Astrocyte (in vitro differentiated cells and primary cell): ENCODE measurements around the gene SPOCK2. TPM values are rescaled to one million over a fixed set of nuclear protein-coding genes. Genes with fewer than 3 reads are reported as not detected.

Experiments used
- DNase-seq: peaks from one replicate; pipeline ENCODE4 v3.0.0-alpha.2; 2010; ENCODE audit warnings: low read depth
- FAIRE-seq: peaks from 2 replicates; lab custom pipeline; 2011; peaks lifted over from hg19 to GRCh38; lab: Jason Lieb, UNC
- H2AFZ ChIP-seq: 2 replicates; pipeline ENCODE4 v1.6.0; 2012; ENCODE audit warnings: low read depth, low read length, inconsistent platforms
- H3K27ac ChIP-seq: 2 replicates; pipeline ENCODE4 v1.5.1; 2011; ENCODE audit warnings: low read depth, low read length, inconsistent platforms
- H3K27me3 ChIP-seq: 2 replicates; pipeline ENCODE4 v1.6.0; 2011; ENCODE audit warnings: low read length, inconsistent platforms; ENCODE audit not compliant: insufficient read depth
- H3K36me3 ChIP-seq: 2 replicates; pipeline ENCODE4 v1.5.1; 2011; ENCODE audit warnings: low read length, inconsistent platforms; ENCODE audit not compliant: insufficient read depth
- H3K4me1 ChIP-seq: 2 replicates; pipeline ENCODE4 v1.5.1; 2011; ENCODE audit warnings: low read length, inconsistent platforms; ENCODE audit not compliant: insufficient read depth
- H3K4me2 ChIP-seq: 2 replicates; pipeline ENCODE4 v1.6.0; 2012; ENCODE audit warnings: low read length, inconsistent platforms
- H3K4me3 ChIP-seq: 2 replicates; pipeline ENCODE4 v1.5.1; 2011; ENCODE audit warnings: low read depth, mild to moderate bottlenecking, low read length, inconsistent platforms; ENCODE audit not compliant: insufficient read depth
- H3K79me2 ChIP-seq: 2 replicates; pipeline ENCODE4 v1.6.0; 2012; ENCODE audit warnings: mild to moderate bottlenecking, low read length, inconsistent platforms; ENCODE audit not compliant: insufficient read depth
- H3K9ac ChIP-seq: 2 replicates; pipeline ENCODE4 v1.6.0; 2012; ENCODE audit warnings: mild to moderate bottlenecking, low read length, inconsistent platforms
- H3K9me3 ChIP-seq: 2 replicates; pipeline ENCODE4 v1.5.1; 2012; ENCODE audit warnings: low read depth, mild to moderate bottlenecking, low read length, inconsistent platforms; ENCODE audit not compliant: insufficient read depth
- H4K20me1 ChIP-seq: 2 replicates; pipeline ENCODE4 v1.6.0; 2012; ENCODE audit warnings: low read length, inconsistent platforms; ENCODE audit not compliant: insufficient read depth
- H3K27ac Mint-ChIP-seq: one replicate; pipeline ENCODE4 v1.8.0; 2021; ENCODE audit warnings: mild to moderate bottlenecking, mixed read lengths; ENCODE audit not compliant: unreplicated experiment
- H3K27me3 Mint-ChIP-seq: one replicate; pipeline ENCODE4 v1.8.0; 2021; ENCODE audit warnings: low read depth, mixed read lengths; ENCODE audit not compliant: unreplicated experiment
- H3K36me3 Mint-ChIP-seq: one replicate; pipeline ENCODE4 v1.8.0; 2021; ENCODE audit warnings: low read depth, mixed read lengths; ENCODE audit not compliant: unreplicated experiment
- H3K4me1 Mint-ChIP-seq: one replicate; pipeline ENCODE4 v1.8.0; 2021; ENCODE audit warnings: low read depth, mixed read lengths; ENCODE audit not compliant: unreplicated experiment
- H3K4me3 Mint-ChIP-seq: one replicate; pipeline ENCODE4 v1.8.0; 2021; ENCODE audit warnings: mild to moderate bottlenecking, moderate library complexity, mixed read lengths; ENCODE audit not compliant: unreplicated experiment
- H3K9me3 Mint-ChIP-seq: one replicate; pipeline ENCODE4 v1.8.0; 2021; ENCODE audit warnings: mild to moderate bottlenecking, mixed read lengths; ENCODE audit not compliant: unreplicated experiment
- CTCF ChIP-seq: IDR thresholded peaks from 2 replicates; pipeline ENCODE4 v1.5.1; 2011; ENCODE audit warnings: low read depth, mild to moderate bottlenecking, inconsistent platforms, low read length, moderate library complexity; ENCODE audit not compliant: insufficient read depth
- EZH2 ChIP-seq: IDR thresholded peaks from 2 replicates; pipeline ENCODE4 v1.6.1; 2012; ENCODE audit warnings: mild to moderate bottlenecking, low read length, inconsistent platforms; ENCODE audit not compliant: insufficient read depth
- total RNA-seq: library from RNA; stranded (reverse); gene quantifications from 2 replicates; pipeline ENCODE4 v1.2.1, GENCODE V29; 2021

SPOCK2 gene
- total RNA-seq, 1 donor from 2014 or later = 0.89 TPM

DNA sequence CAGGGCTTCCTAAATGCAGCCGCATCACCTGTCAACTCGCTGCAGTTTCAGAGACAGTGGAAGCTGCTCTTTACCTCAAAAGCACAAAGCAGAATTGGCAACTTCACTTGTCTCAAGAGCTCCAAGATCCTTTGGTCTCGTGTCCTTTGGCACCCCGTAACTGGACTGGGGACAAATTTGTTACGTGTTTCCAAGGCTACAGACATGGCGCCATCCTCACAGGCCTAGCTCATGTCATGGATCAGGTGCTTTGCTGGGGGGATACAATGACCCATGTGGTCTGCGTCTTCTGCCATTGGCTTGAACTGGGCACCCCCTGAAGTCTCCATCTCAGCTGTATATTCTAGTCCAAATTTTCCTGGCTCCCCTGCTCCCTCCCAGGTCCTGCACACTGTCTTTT lies 75.6 kb downstream of the SPOCK2 start:
- Histone ChIP-seq H3K9ac (no peak overlapping the region), H2AFZ (no peak overlapping the region), H3K4me2 (no peak overlapping the region), H4K20me1 (no peaks in the 10 kb centered on the region), H3K27me3 (no peaks in the 10 kb centered on the region), H3K79me2 (peaks cover 5% of the 10 kb centered on the region), H3K4me3 (no peak overlapping the region), H3K9me3 (no peaks in the 10 kb centered on the region), H3K36me3 (no peaks in the 10 kb centered on the region), H3K27ac (no peak overlapping the region), H3K4me1 (peaks cover 29% of the 10 kb centered on the region)
- no peak for FAIRE-seq
- Mint-ChIP-seq H3K27ac (no peak overlapping the region), H3K27me3 (no peaks in the 10 kb centered on the region), H3K9me3 (no peaks in the 10 kb centered on the region), H3K4me3 (no peak overlapping the region), H3K36me3 (peaks cover 19% of the 10 kb centered on the region), H3K4me1 (peaks cover 30% of the 10 kb centered on the region)
- no peak for DNase-seq
- TF ChIP-seq EZH2 = no peak
- no peak for TF ChIP-seq CTCF

GRCh38 chr10:72011976-72012512 lies 76.3 kb downstream of the SPOCK2 start:
- Histone ChIP-seq H2AFZ (no peak overlapping the region), H4K20me1 (no peaks in the 10 kb centered on the region), H3K79me2 (peaks cover 5% of the 10 kb centered on the region), H3K4me2 (no peak overlapping the region), H3K9ac (no peak overlapping the region), H3K36me3 (no peaks in the 10 kb centered on the region), H3K4me3 (no peak overlapping the region), H3K4me1 (peaks cover 24% of the 10 kb centered on the region), H3K27ac (no peak overlapping the region), H3K9me3 (no peaks in the 10 kb centered on the region), H3K27me3 (no peaks in the 10 kb centered on the region)
- Mint-ChIP-seq H3K27ac (no peak overlapping the region), H3K4me3 (no peak overlapping the region), H3K27me3 (no peaks in the 10 kb centered on the region), H3K9me3 (no peaks in the 10 kb centered on the region), H3K36me3 (peaks cover 19% of the 10 kb centered on the region), H3K4me1 (peaks cover 23% of the 10 kb centered on the region)
- no peak for FAIRE-seq
- DNase-seq = no peak
- TF ChIP-seq CTCF = no peak

- Mint-ChIP-seq H3K9me3 (no peaks in the 10 kb centered on the region), H3K36me3 (peaks cover 25% of the 10 kb centered on the region), H3K4me3 (no peak overlapping the region), H3K27me3 (no peaks in the 10 kb centered on the region), H3K4me1 (peaks cover 19% of the 10 kb centered on the region), H3K27ac (no peak overlapping the region)
- Histone ChIP-seq H3K36me3 (no peaks in the 10 kb centered on the region), H2AFZ (no peak overlapping the region), H3K79me2 (peaks cover 6% of the 10 kb centered on the region), H3K27ac (no peak overlapping the region), H3K4me3 (no peak overlapping the region), H3K4me2 (no peak overlapping the region), H3K9me3 (no peaks in the 10 kb centered on the region), H3K9ac (no peak overlapping the region), H3K27me3 (no peaks in the 10 kb centered on the region), H4K20me1 (no peaks in the 10 kb centered on the region), H3K4me1 (peaks cover 22% of the 10 kb centered on the region)
- no peak for DNase-seq
- TF ChIP-seq EZH2 = no peak
- TF ChIP-seq CTCF = no peak
- FAIRE-seq = no peak
These were observed 76.9 kb downstream of the SPOCK2 start for GRCh38 chr10:72011468-72011867.
